GM23338 (cell line): ENCODE results near the gene UBAP1L. TPM values are rescaled to one million over a fixed set of nuclear protein-coding genes. Genes with fewer than 3 reads are reported as not detected.

Experiments used
- ATAC-seq: fragments of 200-7000 bp; cut with Tn5 transposase; 3 replicates; pipeline ENCODE4 v1.9.1; 2020
- DNase-seq: peaks from one replicate; pipeline ENCODE4 v3.0.0-alpha.2; 2015; ENCODE audit warnings: low spot score
- H2AFZ ChIP-seq: fragments of 200-600 bp; sonication (generic); 2 replicates; pipeline ENCODE4 v1.8.0; 2016; ENCODE audit warnings: antibody characterized with exemption, mild to moderate bottlenecking, moderate library complexity
- H3F3A ChIP-seq: fragments of 200-600 bp; sonication (generic); replicated peaks from 2 replicates; pipeline ENCODE4 v1.8.0; 2017; ENCODE audit warnings: antibody characterized with exemption, mixed run types, low read depth
- H3K27ac ChIP-seq: fragments of 200-600 bp; sonication (generic); 2 replicates; pipeline ENCODE4 v1.6.1; 2016; ENCODE audit warnings: low read depth
- H3K27me3 ChIP-seq: fragments of 200-600 bp; sonication (generic); 2 replicates; pipeline ENCODE4 v1.8.0; 2016; ENCODE audit warnings: mild to moderate bottlenecking, mixed run types, moderate library complexity; ENCODE audit not compliant: insufficient read depth
- H3K36me3 ChIP-seq: fragments of 200-600 bp; sonication (generic); 2 replicates; pipeline ENCODE4 v1.8.0; 2016; ENCODE audit warnings: mild to moderate bottlenecking; ENCODE audit not compliant: insufficient read depth
- H3K4me1 ChIP-seq: fragments of 200-600 bp; sonication (generic); 2 replicates; pipeline ENCODE4 v1.8.0; 2016; ENCODE audit warnings: mild to moderate bottlenecking, moderate library complexity; ENCODE audit not compliant: insufficient read depth
- H3K4me2 ChIP-seq: fragments of 200-600 bp; sonication (generic); 2 replicates; pipeline ENCODE4 v1.7.1; 2017; ENCODE audit warnings: mixed run types
- H3K4me3 ChIP-seq: fragments of 200-600 bp; sonication (generic); 2 replicates; pipeline ENCODE4 v1.6.1; 2016; ENCODE audit warnings: mixed run types
- H3K79me2 ChIP-seq: fragments of 200-600 bp; sonication (generic); replicated peaks from 2 replicates; pipeline ENCODE4 v1.8.0; 2017; ENCODE audit warnings: mild to moderate bottlenecking; ENCODE audit not compliant: insufficient read depth
- H3K9me2 ChIP-seq: fragments of 200-600 bp; sonication (generic); 2 replicates; pipeline ENCODE4 v1.8.0; 2017; ENCODE audit not compliant: insufficient read depth
- H4K20me1 ChIP-seq: fragments of 200-600 bp; sonication (generic); replicated peaks from 2 replicates; pipeline ENCODE4 v1.8.0; 2017; ENCODE audit warnings: mild to moderate bottlenecking; ENCODE audit not compliant: insufficient read depth
- H3K27ac Mint-ChIP-seq: 2 replicates; pipeline ENCODE4 v1.8.0; 2020; ENCODE audit warnings: inconsistent platforms, mild to moderate bottlenecking, moderate library complexity, mixed read lengths
- H3K27me3 Mint-ChIP-seq: 3 replicates; pipeline ENCODE4 v1.8.0; 2022; ENCODE audit warnings: low read depth, mild to moderate bottlenecking, moderate library complexity, mixed read lengths, inconsistent platforms; ENCODE audit not compliant: insufficient read depth, poor library complexity
- H3K36me3 Mint-ChIP-seq: 3 replicates; pipeline ENCODE4 v1.8.0; 2021; ENCODE audit warnings: low read depth, mild to moderate bottlenecking, inconsistent platforms, moderate library complexity, mixed read lengths
- H3K4me1 Mint-ChIP-seq: 3 replicates; pipeline ENCODE4 v1.8.0; 2020; ENCODE audit warnings: mild to moderate bottlenecking, inconsistent platforms, mixed read lengths
- H3K4me3 Mint-ChIP-seq: 3 replicates; pipeline ENCODE4 v1.8.0; 2021; ENCODE audit warnings: moderate library complexity, mild to moderate bottlenecking, inconsistent platforms, mixed read lengths
- H3K9me3 Mint-ChIP-seq: 3 replicates; pipeline ENCODE4 v1.8.0; 2020; ENCODE audit warnings: moderate library complexity, mild to moderate bottlenecking, inconsistent platforms, mixed read lengths
- CREB1 ChIP-seq: fragments of 250-450 bp; sonication (Bioruptor Pico); IDR thresholded peaks from 2 replicates; pipeline ENCODE4 v1.5.0; 2020; ENCODE audit warnings: low read depth, mild to moderate bottlenecking, moderate library complexity
- CTCF ChIP-seq, 2 experiments: fragments of 200-600 bp in 1 of 2; sonication (generic) in 1 of 2; conservative IDR thresholded peaks; 2 replicates each; pipeline versions ENCODE4 v1.5.1 to v1.6.1; 2016 to 2017; ENCODE audit warnings: antibody characterized with exemption in 2 of 2, low read depth in 2 of 2, mild to moderate bottlenecking in 2 of 2, moderate library complexity in 1 of 2
- EZH2 ChIP-seq: fragments of 200-600 bp; sonication (generic); IDR thresholded peaks from one replicate; pipeline ENCODE4 v1.8.0; 2017; ENCODE audit warnings: antibody characterized with exemption, mild to moderate bottlenecking, low read depth; ENCODE audit not compliant: unreplicated experiment
- EZH2phosphoT487 ChIP-seq: fragments of 200-600 bp; sonication (generic); IDR thresholded peaks from one replicate; pipeline ENCODE4 v1.8.1; 2018; ENCODE audit warnings: antibody characterized with exemption; ENCODE audit not compliant: unreplicated experiment
- JUNB ChIP-seq: IDR thresholded peaks from one replicate; pipeline ENCODE4 v1.6.1; 2016; ENCODE audit warnings: antibody characterized with exemption; ENCODE audit not compliant: unreplicated experiment
- REST ChIP-seq: IDR thresholded peaks from one replicate; pipeline ENCODE4 v1.6.1; 2018; ENCODE audit warnings: antibody characterized with exemption; ENCODE audit not compliant: unreplicated experiment
- STAT1 ChIP-seq: IDR thresholded peaks from one replicate; pipeline ENCODE4 v1.6.1; 2016; ENCODE audit warnings: antibody characterized with exemption; ENCODE audit not compliant: unreplicated experiment
- ZNF331 ChIP-seq: fragments of 250-450 bp; sonication (Bioruptor Pico); IDR thresholded peaks from 2 replicates; pipeline ENCODE4 v1.5.0; 2020; ENCODE audit warnings: low read depth, mild to moderate bottlenecking, moderate library complexity
- ZNF462 ChIP-seq: fragments of 250-450 bp; sonication (Bioruptor Pico); IDR thresholded peaks from 2 replicates; pipeline ENCODE4 v1.5.0; 2020; ENCODE audit warnings: mild to moderate bottlenecking, moderate library complexity
- polyA plus RNA-seq: library from polyadenylated mRNA; unstranded; fragments of >200 nt; fragmentation: Nextera tagmentation; extraction: Ambion mirVana; gene quantifications from 2 replicates; pipeline ENCODE4 v1.2.1, GENCODE V29; 2016
- total RNA-seq: library from RNA; depleted of rRNA; stranded (reverse); fragments of >200 nt; shearing (Covaris generic); gene quantifications from 2 replicates; pipeline ENCODE4 v1.2.3, GENCODE V29; 2014

Gene UBAP1L
- total and polyA plus RNA-seq, 2 experiments from 2014 or later, result 0.53 to 1.5 TPM

- Histone ChIP-seq H3K4me2 (peak overlapping the region; percentile 93), H3K4me3 (peak overlapping the region; percentile 73), H3F3A (peaks cover 5% of the 10 kb centered on the region; the same call in 1 of the 2 replicates), H3K27me3 (peaks cover 11% of the 10 kb centered on the region), H3K36me3 (no peaks in the 10 kb centered on the region), H4K20me1 (0 out of 2 replicates have a peak, but pooled peaks cover 3% of the 10 kb centered on the region), H2AFZ (no peak overlapping the region), H3K9me2 (no peaks in the 10 kb centered on the region), H3K27ac (no peak overlapping the region; the same call in 1 of the 2 replicates), H3K4me1 (peaks cover 25% of the 10 kb centered on the region), H3K79me2 (no peaks in the 10 kb centered on the region)
- H3K36me3 Mint-ChIP-seq, result no peaks in the 10 kb centered on the region; the same call in 2 of the 3 replicates
- ATAC-seq, result no peak
- peaks cover 21% of the 10 kb centered on the region for H3K4me1 Mint-ChIP-seq
- H3K9me3 Mint-ChIP-seq, result no peaks in the 10 kb centered on the region
- peaks cover 15% of the 10 kb centered on the region for H3K27me3 Mint-ChIP-seq
- H3K27ac Mint-ChIP-seq, result no peak overlapping the region
- no peak for DNase-seq
- H3K4me3 Mint-ChIP-seq, result no peak overlapping the region
- TF ChIP-seq CTCF (conservative IDR thresholded peaks at IDR 0.05; ENCODE audit: low read depth in 2 of 2) (no peak), CREB1 (no peak), REST (no peak), EZH2 (no peak), EZH2phosphoT487 (no peak), ZNF331 (CRISPR knock-in tag) (no peak), STAT1 (no peak), ZNF462 (no peak), JUNB (no peak)
These were observed 48.9 kb downstream of the UBAP1L start for GRCh38 chr15:65066001-65066634.
